SU-DHL-6 (cell line): Measurements from ENCODE around the gene ERAP2.

Experiments
- CTCF ChIP-seq: fragments of 200-600 bp; sonication (generic); IDR thresholded peaks from one replicate; pipeline ENCODE4 v1.5.1; 2017; ENCODE audit warnings: antibody characterized with exemption, mild to moderate bottlenecking, low read length, moderate library complexity; ENCODE audit not compliant: insufficient read depth, poor library complexity, severe bottlenecking
- EZH2phosphoT487 ChIP-seq: fragments of 200-600 bp; sonication (generic), shearing (Covaris generic); conservative IDR thresholded peaks from 2 replicates; pipeline ENCODE4 v1.6.1; 2018; ENCODE audit warnings: mild to moderate bottlenecking, antibody characterized with exemption, low read length, moderate library complexity, mixed read lengths

- TF ChIP-seq CTCF (no peak), EZH2phosphoT487 (no peak)
Measured at GRCh38 chr5:96893342-96893741, 17.0 kb downstream of the ERAP2 start.
